Erythroblast (primary cell): ENCODE measurements around the gene NOX4.

Experiments
- DNase-seq, 2 experiments: peaks; one replicate each; lab custom pipeline; 2025; lab: John Stamatoyannopoulos, UW
- GATA1 ChIP-seq: IDR thresholded peaks from 2 replicates; pipeline ENCODE4 v1.6.1; 2011; ENCODE audit warnings: low read depth, mild to moderate bottlenecking, control low read depth, low read length, moderate library complexity
- POLR2A ChIP-seq: IDR thresholded peaks from 2 replicates; pipeline ENCODE4 v1.6.1; 2011; ENCODE audit warnings: mild to moderate bottlenecking, low read length

Gene NOX4

DNA sequence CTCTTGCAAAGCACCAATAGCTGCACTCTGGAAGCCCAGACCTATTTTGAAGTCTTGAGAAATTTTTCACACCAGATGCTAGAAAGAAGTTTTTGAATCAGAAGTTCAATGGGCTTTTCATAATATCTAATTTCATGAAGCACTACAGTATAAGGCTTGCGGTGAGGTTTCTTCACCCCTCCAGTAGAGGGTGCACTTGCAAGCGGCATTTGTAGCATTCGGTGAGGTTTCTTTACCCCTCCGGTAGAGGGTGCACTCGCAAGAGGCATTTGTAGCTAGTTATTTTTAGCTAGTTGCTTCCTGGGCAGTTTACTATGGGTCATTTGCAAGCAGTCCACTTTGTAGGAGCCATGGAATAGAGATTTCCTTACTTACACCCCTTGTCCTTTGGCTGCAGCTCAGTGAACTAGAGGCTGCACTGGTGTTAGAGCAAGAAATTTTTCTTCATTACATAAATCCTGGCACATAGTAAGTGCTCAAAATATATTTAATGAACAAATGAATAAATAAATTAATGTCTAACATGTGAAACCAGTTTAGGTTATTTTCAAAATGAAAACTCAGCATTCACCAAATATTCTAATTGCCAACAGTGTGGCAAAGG, 7.8 kb upstream of the NOX4 start:
- DNase-seq = peak; percentile 4 to 11
- TF ChIP-seq POLR2A (no peak), GATA1 (no peak)

- TF ChIP-seq POLR2A = no peak
- TF ChIP-seq GATA1 = no peak
- DNase-seq = no peak
These were observed 4.8 kb upstream of the NOX4 start for GRCh38 chr11:89495951-89496350.

DNA sequence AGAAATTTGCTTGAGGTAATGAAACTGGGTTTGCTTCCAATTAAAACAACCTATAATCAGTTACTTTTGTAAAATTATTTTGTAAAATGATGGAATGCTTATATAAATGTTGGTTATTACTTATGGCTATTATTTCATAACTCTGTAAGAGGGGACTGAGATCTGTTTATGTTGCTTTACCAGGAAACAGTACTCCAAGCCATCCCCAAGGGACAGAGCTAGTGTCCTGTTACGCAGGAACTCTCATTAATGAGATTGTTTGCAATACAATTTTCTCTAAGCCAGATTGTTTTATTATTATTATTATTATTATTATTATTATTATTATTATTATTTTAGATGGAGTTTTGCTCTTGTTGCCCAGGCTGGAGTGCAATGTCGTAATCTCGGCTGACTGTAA, 2.3 kb upstream of the NOX4 start:
- DNase-seq = no peak
- TF ChIP-seq GATA1 = no peak
- TF ChIP-seq POLR2A = no peak

GRCh38 chr11:89490602-89490980, 584 bp downstream of the NOX4 start:
- TF ChIP-seq POLR2A = no peak
- no peak for TF ChIP-seq GATA1
- no peak for DNase-seq

DNA sequence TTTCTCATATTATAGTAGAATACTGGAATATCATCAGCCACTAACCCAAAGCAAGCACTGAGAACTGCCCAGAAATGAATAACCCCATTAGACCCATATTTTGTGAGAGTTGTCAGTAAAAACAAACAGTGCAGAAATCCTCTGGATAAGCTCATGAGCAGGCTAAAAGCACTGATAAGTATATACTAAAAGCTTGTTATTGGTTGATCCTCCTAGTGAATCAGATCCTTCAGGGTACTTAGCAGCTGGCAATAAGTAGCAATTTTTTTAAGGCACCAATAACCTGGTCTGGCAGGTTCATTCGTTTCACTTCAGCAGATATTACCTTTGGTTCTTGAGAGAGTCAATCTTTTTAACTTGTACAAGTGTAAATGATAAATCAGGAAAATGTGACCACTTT, 1.2 kb downstream of the NOX4 start:
- no peak for TF ChIP-seq POLR2A
- no peak for TF ChIP-seq GATA1

GRCh38 chr11:89487016-89487415, 4.2 kb downstream of the NOX4 start:
- no peak for DNase-seq
- TF ChIP-seq POLR2A = no peak
- TF ChIP-seq GATA1 = no peak

More for the DNA sequence above, 1.2 kb downstream of the NOX4 start:
- DNase-seq = no peak

DNA sequence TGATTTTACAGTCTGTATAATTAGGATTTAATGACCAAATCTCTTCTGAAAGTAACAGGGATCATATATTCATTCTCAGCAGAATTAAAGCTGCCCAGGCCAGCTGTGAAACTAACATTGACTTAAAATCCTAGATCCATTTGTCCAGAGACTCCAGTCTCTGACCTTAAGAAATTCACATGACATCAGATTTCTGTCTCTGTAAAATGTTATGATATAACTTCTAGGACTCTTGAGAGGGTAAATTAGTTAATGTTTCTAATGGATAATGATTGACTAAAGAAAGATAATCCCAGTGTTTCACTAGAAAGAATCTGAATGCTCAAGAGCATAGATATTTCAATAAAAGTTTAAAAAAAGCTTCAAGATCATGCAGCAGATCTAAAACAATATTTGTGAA, 6.3 kb downstream of the NOX4 start:
- DNase-seq = no peak
- TF ChIP-seq GATA1 (no peak), POLR2A (no peak)

- no peak for DNase-seq
- TF ChIP-seq POLR2A (no peak), GATA1 (no peak)
These were observed 14.0 kb downstream of the NOX4 start for GRCh38 chr11:89477175-89477574.

DNA sequence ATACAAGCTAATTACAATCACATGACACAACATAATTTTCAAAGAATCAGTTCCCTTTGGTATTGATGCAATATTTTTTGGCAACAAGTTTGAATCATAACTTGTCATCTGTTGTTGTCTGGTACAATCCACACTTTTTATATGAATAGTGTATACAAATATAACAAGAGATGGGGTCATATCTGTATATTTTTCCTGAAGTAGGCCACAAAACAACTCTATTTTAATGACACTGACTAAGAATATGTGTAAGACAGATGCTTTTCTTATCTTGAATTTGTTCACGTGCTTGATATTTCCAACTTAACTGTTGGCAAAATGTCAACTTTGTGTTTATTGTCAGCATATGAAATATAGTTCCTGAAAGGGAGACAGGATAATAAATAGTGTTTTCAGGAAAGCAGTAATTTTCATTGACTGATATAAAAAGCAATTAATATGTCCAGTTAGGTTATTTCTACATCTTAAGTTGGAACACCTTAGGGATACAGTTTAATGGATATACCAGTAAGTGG, 27.9 kb downstream of the NOX4 start:
- no peak for DNase-seq
- no peak for TF ChIP-seq POLR2A
- no peak for TF ChIP-seq GATA1

DNA sequence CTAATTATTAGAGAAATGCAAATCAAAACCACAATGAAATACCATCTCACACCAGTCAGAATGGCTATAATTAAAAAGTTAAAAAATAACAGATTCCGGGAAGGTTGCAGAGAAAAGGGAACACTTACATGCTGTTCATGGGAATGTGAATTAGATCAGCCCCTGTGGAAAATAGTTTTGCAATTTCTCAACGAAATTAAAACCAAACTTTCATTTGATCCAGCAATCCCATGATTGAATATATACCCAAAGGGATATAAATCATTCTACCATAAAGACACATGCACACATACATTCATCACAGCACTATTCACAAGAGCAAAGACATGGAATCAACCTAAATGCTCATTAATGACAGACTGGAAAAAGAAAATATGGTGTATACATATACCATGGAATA, 32.5 kb downstream of the NOX4 start:
- DNase-seq = no peak

DNA sequence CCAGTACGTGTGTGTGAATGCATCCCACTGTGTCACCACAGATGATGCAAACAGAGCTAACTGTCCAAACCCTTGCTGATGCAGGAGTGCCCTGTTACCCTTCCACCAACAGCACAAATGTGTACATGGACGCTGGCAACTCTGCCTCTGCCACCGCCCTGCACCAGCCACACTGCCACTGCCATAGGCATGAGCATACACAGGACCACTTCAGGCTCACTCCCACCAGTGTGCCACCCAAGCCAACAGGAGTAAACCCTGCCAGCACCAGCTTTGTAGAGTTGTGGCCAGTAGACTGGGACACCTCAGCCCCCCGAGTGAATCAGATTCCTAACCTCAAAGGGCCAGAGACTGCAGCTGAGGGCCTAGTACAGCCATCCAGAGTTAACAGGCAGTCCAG, 34.0 kb downstream of the NOX4 start:
- TF ChIP-seq GATA1 = no peak
- no peak for TF ChIP-seq POLR2A
- DNase-seq = no peak

More for the DNA sequence above, 32.5 kb downstream of the NOX4 start:
- TF ChIP-seq POLR2A (no peak), GATA1 (no peak)

- DNase-seq = no peak
- TF ChIP-seq POLR2A (no peak), GATA1 (no peak)
These were observed 34.5 kb downstream of the NOX4 start for GRCh38 chr11:89456681-89457080.

DNA sequence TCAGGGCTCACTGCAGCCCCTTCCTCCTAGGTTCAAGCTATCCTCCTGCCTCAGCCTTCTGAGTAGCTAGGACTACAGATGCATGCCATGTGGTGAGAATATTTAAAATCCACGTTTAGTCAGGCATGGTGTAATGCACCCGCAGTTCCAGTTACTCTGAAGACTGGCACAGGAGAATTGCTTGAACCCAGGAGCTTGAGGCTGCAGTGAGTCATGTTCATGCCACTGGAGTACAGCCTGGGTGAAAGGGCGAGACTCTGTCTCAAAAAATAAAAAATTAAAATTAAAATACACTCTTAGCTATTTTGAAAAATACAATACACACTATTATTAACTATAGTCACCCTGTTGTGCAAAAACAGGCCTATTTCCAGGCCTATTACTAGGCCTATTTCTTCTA, 38.4 kb downstream of the NOX4 start:
- DNase-seq = no peak
- TF ChIP-seq POLR2A (no peak), GATA1 (no peak)

GRCh38 chr11:89447845-89448244, 43.3 kb downstream of the NOX4 start:
- no peak for DNase-seq
- no peak for TF ChIP-seq GATA1
- TF ChIP-seq POLR2A = no peak
